IMR-90 (cell line): ENCODE data around the gene DCDC2. TPM values are rescaled to one million over a fixed set of nuclear protein-coding genes. Genes with fewer than 3 reads are reported as not detected.

Experiments used
- ATAC-seq: fragments of 200-7000 bp; cut with Tn5 transposase; 2 replicates; pipeline ENCODE4 v1.9.1; 2020; ENCODE audit warnings: low read depth, mild to moderate bottlenecking, moderate library complexity
- BruUV-seq: library from RNA; stranded (reverse); fragments of 400-500 nt; replicated peaks from 2 replicates; lab custom pipeline; 2021; lab: Mats Ljungman, UMichigan
- CTCF ChIA-PET: fragments of 300-600 bp; formaldehyde crosslinking; extraction: SDS; loops from one replicate; lab custom pipeline; 2021; ENCODE audit warnings: antibody characterized with exemption; lab: Yijun Ruan, JAX
- POLR2A ChIA-PET: fragments of 300-600 bp; sonication (Branson Sonifier 250); formaldehyde crosslinking; loops from one replicate; lab custom pipeline; 2022; ENCODE audit warnings: antibody characterized with exemption; ENCODE audit not compliant: unreplicated experiment; lab: Charles Lee
- DNase-seq: peaks from one replicate; pipeline ENCODE4 v3.0.0; 2013
- H2AFZ ChIP-seq: replicated peaks from 2 replicates; pipeline ENCODE3; 2013; ENCODE audit warnings: low read length, mild to moderate bottlenecking; ENCODE audit not compliant: poor library complexity
- H2AK5ac ChIP-seq: 2 replicates; pipeline ENCODE4 v1.6.1; 2013; ENCODE audit warnings: low read depth, low read length, inconsistent platforms
- H2AK9ac ChIP-seq: replicated peaks from 2 replicates; pipeline ENCODE3; 2013; ENCODE audit warnings: mild to moderate bottlenecking, low read depth, low read length, moderate library complexity; ENCODE audit not compliant: poor library complexity
- H2BK120ac ChIP-seq: 2 replicates; pipeline ENCODE4 v1.6.1; 2013; ENCODE audit warnings: low read depth, low read length, inconsistent platforms
- H2BK15ac ChIP-seq: 3 replicates; pipeline ENCODE4 v1.6.1; 2013; ENCODE audit warnings: low read depth, low read length, inconsistent platforms
- H2BK20ac ChIP-seq: 2 replicates; pipeline ENCODE4 v1.6.1; 2013; ENCODE audit warnings: low read depth, mild to moderate bottlenecking, inconsistent platforms, low read length, moderate library complexity
- H2BK5ac ChIP-seq: 2 replicates; pipeline ENCODE4 v1.6.1; 2013; ENCODE audit warnings: mild to moderate bottlenecking, low read depth, low read length, inconsistent platforms; ENCODE audit not compliant: poor library complexity, severe bottlenecking
- H3K14ac ChIP-seq: replicated peaks from 2 replicates; pipeline ENCODE4 v1.6.1; 2013; ENCODE audit warnings: low read depth, low read length, inconsistent platforms
- H3K18ac ChIP-seq: 2 replicates; pipeline ENCODE4 v1.6.1; 2013; ENCODE audit warnings: low read depth, low read length, control low read depth
- H3K23ac ChIP-seq: 2 replicates; pipeline ENCODE4 v1.6.1; 2013; ENCODE audit warnings: low read depth, low read length, inconsistent platforms
- H3K27ac ChIP-seq: 2 replicates; pipeline ENCODE4 v1.5.1; 2013; ENCODE audit warnings: mild to moderate bottlenecking, control low read depth, low read length; ENCODE audit not compliant: insufficient read depth
- H3K27me3 ChIP-seq: 2 replicates; pipeline ENCODE4 v1.6.1; 2013; ENCODE audit warnings: low read length; ENCODE audit not compliant: control insufficient read depth, insufficient read depth
- H3K36me3 ChIP-seq: 2 replicates; pipeline ENCODE4 v1.6.1; 2013; ENCODE audit warnings: low read length, mixed read lengths; ENCODE audit not compliant: control insufficient read depth, insufficient read depth
- H3K4ac ChIP-seq: 2 replicates; pipeline ENCODE4 v1.6.1; 2013; ENCODE audit warnings: low read depth, low read length, inconsistent platforms
- H3K4me1 ChIP-seq: 2 replicates; pipeline ENCODE4 v1.6.1; 2013; ENCODE audit warnings: low read length, mixed read lengths; ENCODE audit not compliant: control insufficient read depth, insufficient read depth
- H3K4me2 ChIP-seq: 2 replicates; pipeline ENCODE4 v1.6.1; 2013; ENCODE audit warnings: low read depth, mild to moderate bottlenecking, control low read depth, low read length, moderate library complexity
- H3K4me3 ChIP-seq: 2 replicates; pipeline ENCODE4 v1.5.1; 2013; ENCODE audit warnings: low read depth, mild to moderate bottlenecking, control low read depth, low read length, moderate library complexity; ENCODE audit not compliant: insufficient read depth
- H3K56ac ChIP-seq: 2 replicates; pipeline ENCODE4 v1.6.1; 2013; ENCODE audit warnings: low read length, inconsistent platforms; ENCODE audit not compliant: insufficient read depth; ENCODE audit errors: extremely low read depth
- H3K79me1 ChIP-seq, 2 experiments: 2 replicates each; pipeline ENCODE4 v1.6.1; 2013; ENCODE audit warnings: low read length in 2 of 2, inconsistent platforms in 1 of 2, low read depth in 1 of 2
- H3K9ac ChIP-seq: 2 replicates; pipeline ENCODE4 v1.6.1; 2013; ENCODE audit warnings: low read depth, low read length, control low read depth
- H3K9me1 ChIP-seq: 2 replicates; pipeline ENCODE4 v1.6.1; 2013; ENCODE audit warnings: low read length, inconsistent platforms; ENCODE audit not compliant: insufficient read depth
- H3K9me3 ChIP-seq: 2 replicates; pipeline ENCODE4 v1.6.1; 2013; ENCODE audit warnings: low read length; ENCODE audit not compliant: control insufficient read depth, insufficient read depth
- H4K20me1 ChIP-seq: 2 replicates; pipeline ENCODE4 v1.6.1; 2013; ENCODE audit warnings: low read length, inconsistent platforms; ENCODE audit not compliant: insufficient read depth
- H4K5ac ChIP-seq: 2 replicates; pipeline ENCODE4 v1.6.1; 2013; ENCODE audit warnings: mild to moderate bottlenecking, low read depth, low read length, control low read depth
- H4K8ac ChIP-seq, 2 experiments: 2 replicates each; pipeline ENCODE4 v1.6.1; 2013; ENCODE audit warnings: low read depth in 2 of 2, low read length in 2 of 2, control low read depth in 1 of 2, inconsistent platforms in 1 of 2
- H4K91ac ChIP-seq: 2 replicates; pipeline ENCODE4 v1.6.1; 2013; ENCODE audit warnings: low read depth, low read length, inconsistent platforms; ENCODE audit not compliant: insufficient read depth
- BHLHE40 ChIP-seq: fragments of 150-350 bp; IDR thresholded peaks from 2 replicates; pipeline ENCODE4 v1.6.1; 2016; ENCODE audit warnings: mild to moderate bottlenecking, low read depth, low read length
- CEBPB ChIP-seq: IDR thresholded peaks from 2 replicates; pipeline ENCODE4 v1.6.1; 2012; ENCODE audit warnings: low read depth, low read length, improper control_type of control experiment
- CHD1 ChIP-seq: IDR thresholded peaks from 2 replicates; pipeline ENCODE4 v1.6.1; 2012; ENCODE audit warnings: low read depth, low read length, improper control_type of control experiment
- FOS ChIP-seq: fragments of 150-350 bp; IDR thresholded peaks from 2 replicates; pipeline ENCODE4 v1.6.1; 2016; ENCODE audit warnings: low read depth, low read length
- MAFK ChIP-seq: IDR thresholded peaks from 2 replicates; pipeline ENCODE4 v1.6.1; 2012; ENCODE audit warnings: low read depth, low read length, improper control_type of control experiment
- MAZ ChIP-seq: IDR thresholded peaks from 2 replicates; pipeline ENCODE4 v1.6.1; 2012; ENCODE audit warnings: low read depth, mild to moderate bottlenecking, low read length, improper control_type of control experiment, moderate library complexity, borderline replicate concordance
- MXI1 ChIP-seq: IDR thresholded peaks from 2 replicates; pipeline ENCODE4 v1.6.1; 2012; ENCODE audit warnings: low read depth, mild to moderate bottlenecking, low read length, moderate library complexity, borderline replicate concordance
- NFE2L2 ChIP-seq: fragments of 150-350 bp; IDR thresholded peaks from 2 replicates; pipeline ENCODE4 v1.6.1; 2016; ENCODE audit warnings: low read depth, mild to moderate bottlenecking, low read length
- POLR2A ChIP-seq: IDR thresholded peaks from 2 replicates; pipeline ENCODE4 v1.6.1; 2012; ENCODE audit warnings: mild to moderate bottlenecking, low read depth, low read length
- RAD21 ChIP-seq: IDR thresholded peaks from 2 replicates; pipeline ENCODE4 v1.6.1; 2012; ENCODE audit warnings: low read length, improper control_type of control experiment
- RCOR1 ChIP-seq: IDR thresholded peaks from 2 replicates; pipeline ENCODE4 v1.6.1; 2012; ENCODE audit warnings: mild to moderate bottlenecking, low read length, improper control_type of control experiment; ENCODE audit not compliant: insufficient replicate concordance
- RFX5 ChIP-seq: IDR thresholded peaks from 2 replicates; pipeline ENCODE4 v1.8.0; 2012; ENCODE audit warnings: low read depth, mild to moderate bottlenecking, low read length, moderate library complexity
- SMC3 ChIP-seq: fragments of 150-350 bp; IDR thresholded peaks from 2 replicates; pipeline ENCODE4 v1.6.1; 2016; ENCODE audit warnings: low read depth, mild to moderate bottlenecking, antibody characterized with exemption, low read length, moderate library complexity
- WGBS, 2 experiments: methylation state at CpG; one replicate each; pipeline versions ENCODE4 v1.1.5 to v1.1.7; 2013; ENCODE audit warnings: missing lambda C conversion rate in 2 of 2; ENCODE audit not compliant: insufficient read length in 1 of 2; ENCODE audit errors: extremely low coverage in 2 of 2; 5-methylcytosine and 5-hydroxymethylcytosine counted together
- dilution Hi-C: fragments of 300-500 bp; cut with HindIII; formaldehyde crosslinking; loops from one replicate; pipeline ENCODE4 v1.14.3; 2018; ENCODE audit warnings: low sequenced_read_pairs; ENCODE audit not compliant: unreplicated experiment
- in situ Hi-C: fragments of 300-500 bp; cut with MboI; formaldehyde crosslinking; loops from 3 replicates; pipeline ENCODE4 v1.14.3; 2019; ENCODE audit warnings: low sequenced_read_pairs, inconsistent platforms, mixed read lengths
- intact Hi-C: fragments of 100-400 bp; cut with micrococcal nuclease; formaldehyde crosslinking; loops from 2 replicates; pipeline ENCODE4 v1.10.0; 2022
- polyA plus RNA-seq, 3 experiments: library from polyadenylated mRNA; depleted of rRNA; stranded (reverse); fragments of >200 nt; gene quantifications; 2 replicates each; pipeline ENCODE4 v1.2.3, GENCODE V29; 2012; ENCODE audit warnings: low replicate concordance in 1 of 3
- total RNA-seq: library from RNA; depleted of rRNA; stranded (reverse); fragments of >200 nt; gene quantifications from 2 replicates; pipeline ENCODE4 v1.2.3, GENCODE V29; 2012
- TF ChIP-seq, protein P1 (sequence below): fragments of 150-350 bp; IDR thresholded peaks from 2 replicates; pipeline ENCODE4 v1.6.1; 2017; ENCODE audit warnings: mild to moderate bottlenecking, antibody characterized with exemption, low read length, low read depth
- TF ChIP-seq, protein P2 (sequence below): conservative IDR thresholded peaks from 2 replicates; pipeline ENCODE4 v1.5.1; 2012; ENCODE audit warnings: mild to moderate bottlenecking, low read depth, low read length, improper control_type of control experiment
- TF ChIP-seq, protein P3 (sequence below): fragments of 150-350 bp; IDR thresholded peaks from 2 replicates; pipeline ENCODE4 v1.6.1; 2016; ENCODE audit warnings: low read depth, mild to moderate bottlenecking, low read length, moderate library complexity, borderline replicate concordance

DCDC2 gene
- total and polyA plus RNA-seq, 2 of the 4 experiments (the other 2 are of a cell fraction) = not detected

DNA sequence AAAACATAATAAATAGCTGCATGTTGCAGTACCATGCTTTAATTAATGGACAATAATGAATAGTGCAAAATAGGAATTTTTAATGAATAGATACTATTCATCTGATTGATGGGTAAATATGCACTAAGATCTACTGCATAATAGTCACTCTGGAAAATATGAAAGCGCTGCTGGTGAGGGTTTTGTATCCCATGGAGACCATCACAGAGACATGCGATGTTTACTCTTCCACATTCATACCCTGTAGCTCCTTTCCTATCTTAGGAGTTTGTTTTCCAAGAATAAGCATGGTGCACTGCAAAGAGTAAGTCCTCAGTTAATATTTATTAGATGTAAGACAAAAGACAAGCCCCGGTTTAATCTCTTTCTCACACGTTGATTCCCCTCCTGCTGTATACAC lies 150.4 kb downstream of the DCDC2 start:
- CTCF ChIA-PET = no interaction called here
- H3K4me3 ChIP-seq = no peak overlapping the region

More for the DNA sequence above, 150.4 kb downstream of the DCDC2 start:
- no peak overlapping the region for H2BK5ac ChIP-seq
- no peak overlapping the region for H2BK20ac ChIP-seq
- no peak overlapping the region for H2AK9ac ChIP-seq
- H3K23ac ChIP-seq = no peak overlapping the region
- H3K9ac ChIP-seq = no peak overlapping the region
- H2BK120ac ChIP-seq = no peak overlapping the region
- WGBS, 2 experiments = 56% methylated on average over 1 of the region's 4 CpGs; no CpG with 5 or more reads in 1 of the 2 experiments
- H4K91ac ChIP-seq = no peak overlapping the region
- H3K27ac ChIP-seq = no peak overlapping the region
- intact Hi-C loops (no loop called here), in situ Hi-C loops (no loop called here), dilution Hi-C loops (no loop called here)
- BruUV-seq = no TSS peak
- H4K5ac ChIP-seq = no peak overlapping the region
- no peak overlapping the region for H2AFZ ChIP-seq
- POLR2A ChIA-PET = no interaction called here
- H3K4ac ChIP-seq = no peak overlapping the region
- DNase-seq (no peak), ATAC-seq (no peak)
- no peak overlapping the region for H4K8ac ChIP-seq
- no peaks in the 10 kb centered on the region for H3K79me1 ChIP-seq
- H3K4me1 ChIP-seq = no peaks in the 10 kb centered on the region
- no peaks in the 10 kb centered on the region for H3K9me3 ChIP-seq
- H2BK15ac ChIP-seq = no peak overlapping the region
- H3K4me2 ChIP-seq = no peak overlapping the region
- no peak overlapping the region for H3K56ac ChIP-seq
- no peaks in the 10 kb centered on the region for H3K9me1 ChIP-seq
- H4K20me1 ChIP-seq = no peaks in the 10 kb centered on the region
- TF ChIP-seq CEBPB (no peak), MAFK (no peak), NFE2L2 (no peak), FOS (no peak), RFX5 (no peak), SMC3 (no peak), RAD21 (no peak), MAZ (no peak), RCOR1 (no peak), POLR2A (no peak), MXI1 (no peak), CHD1 (no peak), BHLHE40 (no peak)
- TF ChIP-seq, protein P1, sequence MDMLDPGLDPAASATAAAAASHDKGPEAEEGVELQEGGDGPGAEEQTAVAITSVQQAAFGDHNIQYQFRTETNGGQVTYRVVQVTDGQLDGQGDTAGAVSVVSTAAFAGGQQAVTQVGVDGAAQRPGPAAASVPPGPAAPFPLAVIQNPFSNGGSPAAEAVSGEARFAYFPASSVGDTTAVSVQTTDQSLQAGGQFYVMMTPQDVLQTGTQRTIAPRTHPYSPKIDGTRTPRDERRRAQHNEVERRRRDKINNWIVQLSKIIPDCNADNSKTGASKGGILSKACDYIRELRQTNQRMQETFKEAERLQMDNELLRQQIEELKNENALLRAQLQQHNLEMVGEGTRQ = no peak
- TF ChIP-seq, protein P2, sequence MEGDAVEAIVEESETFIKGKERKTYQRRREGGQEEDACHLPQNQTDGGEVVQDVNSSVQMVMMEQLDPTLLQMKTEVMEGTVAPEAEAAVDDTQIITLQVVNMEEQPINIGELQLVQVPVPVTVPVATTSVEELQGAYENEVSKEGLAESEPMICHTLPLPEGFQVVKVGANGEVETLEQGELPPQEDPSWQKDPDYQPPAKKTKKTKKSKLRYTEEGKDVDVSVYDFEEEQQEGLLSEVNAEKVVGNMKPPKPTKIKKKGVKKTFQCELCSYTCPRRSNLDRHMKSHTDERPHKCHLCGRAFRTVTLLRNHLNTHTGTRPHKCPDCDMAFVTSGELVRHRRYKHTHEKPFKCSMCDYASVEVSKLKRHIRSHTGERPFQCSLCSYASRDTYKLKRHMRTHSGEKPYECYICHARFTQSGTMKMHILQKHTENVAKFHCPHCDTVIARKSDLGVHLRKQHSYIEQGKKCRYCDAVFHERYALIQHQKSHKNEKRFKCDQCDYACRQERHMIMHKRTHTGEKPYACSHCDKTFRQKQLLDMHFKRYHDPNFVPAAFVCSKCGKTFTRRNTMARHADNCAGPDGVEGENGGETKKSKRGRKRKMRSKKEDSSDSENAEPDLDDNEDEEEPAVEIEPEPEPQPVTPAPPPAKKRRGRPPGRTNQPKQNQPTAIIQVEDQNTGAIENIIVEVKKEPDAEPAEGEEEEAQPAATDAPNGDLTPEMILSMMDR = no peak
- TF ChIP-seq, protein P3, sequence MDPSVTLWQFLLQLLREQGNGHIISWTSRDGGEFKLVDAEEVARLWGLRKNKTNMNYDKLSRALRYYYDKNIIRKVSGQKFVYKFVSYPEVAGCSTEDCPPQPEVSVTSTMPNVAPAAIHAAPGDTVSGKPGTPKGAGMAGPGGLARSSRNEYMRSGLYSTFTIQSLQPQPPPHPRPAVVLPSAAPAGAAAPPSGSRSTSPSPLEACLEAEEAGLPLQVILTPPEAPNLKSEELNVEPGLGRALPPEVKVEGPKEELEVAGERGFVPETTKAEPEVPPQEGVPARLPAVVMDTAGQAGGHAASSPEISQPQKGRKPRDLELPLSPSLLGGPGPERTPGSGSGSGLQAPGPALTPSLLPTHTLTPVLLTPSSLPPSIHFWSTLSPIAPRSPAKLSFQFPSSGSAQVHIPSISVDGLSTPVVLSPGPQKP = no peak
- no peak overlapping the region for H2AK5ac ChIP-seq
- H3K14ac ChIP-seq = no peak overlapping the region
- H3K18ac ChIP-seq = no peak overlapping the region
- no peaks in the 10 kb centered on the region for H3K36me3 ChIP-seq
- no peaks in the 10 kb centered on the region for H3K27me3 ChIP-seq
